Measurements from ENCODE around the gene RNF148.

GRCh38 chr7:122691569-122692235 is 11.0 kb downstream of the RNF148 start:
- TF ChIP-seq CTCF (IDR thresholded peaks at IDR 0.05), result no peak
- TF ChIP-seq POLR2A (IDR thresholded peaks at IDR 0.05), result no peak
- no peak for TF ChIP-seq POLR2AphosphoS5 (IDR thresholded peaks at IDR 0.05)
